ENCODE data around the gene EBF3. TPM values are rescaled to one million over a fixed set of nuclear protein-coding genes. Genes with fewer than 3 reads are reported as not detected.

The EBF3 gene
- total RNA-seq, 2 donors from 2014 or later, result 0.44 to 2.0 TPM

DNA sequence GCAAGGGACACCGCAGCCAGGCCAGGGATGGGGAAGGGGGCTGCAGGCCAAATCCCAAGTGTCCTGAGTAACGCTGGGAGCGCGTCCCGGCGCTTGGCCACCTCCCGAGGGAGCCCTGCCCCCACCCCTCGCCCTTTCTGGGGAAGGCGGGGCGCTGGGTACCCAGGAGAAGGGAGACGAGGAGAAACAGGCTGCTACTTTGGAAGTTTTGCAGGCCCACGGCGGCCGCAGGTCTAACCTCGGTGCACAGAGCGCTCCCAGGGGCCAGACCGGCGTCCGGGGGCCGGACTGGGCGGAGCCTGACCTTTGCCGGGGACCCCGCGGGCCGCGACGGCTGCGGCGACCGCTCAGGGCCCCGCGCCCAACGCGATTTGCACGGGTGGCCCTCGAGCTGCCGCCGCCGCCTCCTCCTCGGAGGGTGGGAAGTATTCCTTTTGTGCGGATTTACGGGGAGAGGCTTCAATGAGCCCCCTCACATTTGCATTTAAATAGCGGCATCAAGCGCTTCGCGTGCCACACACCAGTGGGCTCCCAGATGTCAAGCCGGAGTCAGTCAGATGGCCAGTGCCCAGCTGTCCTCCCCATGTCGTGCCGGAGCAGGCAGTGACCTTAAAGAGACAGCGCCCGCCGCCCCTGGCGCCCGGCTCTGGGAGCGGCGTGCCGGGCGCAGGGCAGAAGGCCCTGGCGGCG lies 3.0 kb upstream of the EBF3 start:
- no peaks in the 10 kb centered on the region for H3K36me3 Mint-ChIP-seq (ENCODE audit: low read depth)
- WGBS, 2 experiments (ENCODE audit: insufficient coverage in 1 of 2, insufficient read length in 1 of 2), result 1 to 2% methylated on average over 44 to 60 of the region's 60 CpGs
- TF ChIP-seq, protein P1, sequence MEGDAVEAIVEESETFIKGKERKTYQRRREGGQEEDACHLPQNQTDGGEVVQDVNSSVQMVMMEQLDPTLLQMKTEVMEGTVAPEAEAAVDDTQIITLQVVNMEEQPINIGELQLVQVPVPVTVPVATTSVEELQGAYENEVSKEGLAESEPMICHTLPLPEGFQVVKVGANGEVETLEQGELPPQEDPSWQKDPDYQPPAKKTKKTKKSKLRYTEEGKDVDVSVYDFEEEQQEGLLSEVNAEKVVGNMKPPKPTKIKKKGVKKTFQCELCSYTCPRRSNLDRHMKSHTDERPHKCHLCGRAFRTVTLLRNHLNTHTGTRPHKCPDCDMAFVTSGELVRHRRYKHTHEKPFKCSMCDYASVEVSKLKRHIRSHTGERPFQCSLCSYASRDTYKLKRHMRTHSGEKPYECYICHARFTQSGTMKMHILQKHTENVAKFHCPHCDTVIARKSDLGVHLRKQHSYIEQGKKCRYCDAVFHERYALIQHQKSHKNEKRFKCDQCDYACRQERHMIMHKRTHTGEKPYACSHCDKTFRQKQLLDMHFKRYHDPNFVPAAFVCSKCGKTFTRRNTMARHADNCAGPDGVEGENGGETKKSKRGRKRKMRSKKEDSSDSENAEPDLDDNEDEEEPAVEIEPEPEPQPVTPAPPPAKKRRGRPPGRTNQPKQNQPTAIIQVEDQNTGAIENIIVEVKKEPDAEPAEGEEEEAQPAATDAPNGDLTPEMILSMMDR (conservative IDR thresholded peaks at IDR 0.05), result peak; percentile 21
- Histone ChIP-seq H3K4me1 (ENCODE audit: control insufficient read depth, insufficient read depth, low read length) (peaks cover 9% of the 10 kb centered on the region), H3K9me3 (ENCODE audit: control insufficient read depth, low read length) (no peaks in the 10 kb centered on the region), H3K36me3 (ENCODE audit: control insufficient read depth, insufficient read depth, low read length) (no peaks in the 10 kb centered on the region), H3K27ac (ENCODE audit: low read depth, low read length) (peak overlapping the region; percentile 50), H3K4me3 (ENCODE audit: low read length) (no peak overlapping the region), H3K27me3 (ENCODE audit: control insufficient read depth, insufficient read depth, low read length, poor library complexity, severe bottlenecking) (peaks cover 90% of the 10 kb centered on the region), H3K9ac (ENCODE audit: extremely low read depth, low read length, poor library complexity, severe bottlenecking) (no peak overlapping the region)
- peak overlapping the region; percentile 46 for H3K4me3 Mint-ChIP-seq
- DNase-seq, result peak; percentile 81
- peaks cover 21% of the 10 kb centered on the region for H3K4me1 Mint-ChIP-seq
- H3K9me3 Mint-ChIP-seq, result no peaks in the 10 kb centered on the region
- no peak overlapping the region for H3K27ac Mint-ChIP-seq
- peaks cover 83% of the 10 kb centered on the region for H3K27me3 Mint-ChIP-seq (ENCODE audit: insufficient read depth)

DNA sequence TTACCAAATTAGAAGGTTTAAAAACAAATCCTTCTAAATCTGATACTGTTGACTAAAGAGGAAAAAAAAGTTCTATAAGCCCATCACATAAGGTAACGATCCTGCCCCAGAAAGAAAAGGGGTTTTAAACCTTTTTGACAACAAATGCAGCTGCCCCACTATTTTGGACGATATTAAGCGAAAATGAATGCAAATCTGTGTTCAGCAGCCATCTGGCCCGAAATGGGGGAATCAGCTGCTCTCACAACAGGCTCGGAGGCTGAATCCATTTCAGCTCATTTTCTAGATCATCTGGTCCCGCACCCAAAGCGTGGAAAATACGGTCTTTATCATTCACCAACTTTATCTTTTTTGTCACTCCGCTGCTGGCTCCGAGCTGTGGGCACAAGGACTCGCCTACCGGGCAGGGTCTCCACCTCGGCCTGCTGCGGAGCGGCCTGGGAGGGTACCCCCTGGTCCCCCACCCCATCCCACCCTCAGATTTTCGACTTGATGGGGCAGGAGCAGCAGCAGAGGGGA lies 2.4 kb upstream of the EBF3 start:
- H3K27ac Mint-ChIP-seq, result no peak overlapping the region
- peaks cover 91% of the 10 kb centered on the region for H3K27me3 ChIP-seq (ENCODE audit: control insufficient read depth, insufficient read depth, low read length, poor library complexity, severe bottlenecking)
- peak overlapping the region; percentile 50 for H3K27ac ChIP-seq (ENCODE audit: low read depth, low read length)
- no peak overlapping the region for H3K4me3 Mint-ChIP-seq
- TF ChIP-seq, protein P1 (conservative IDR thresholded peaks at IDR 0.05), result no peak
- peaks cover 9% of the 10 kb centered on the region for H3K4me1 ChIP-seq (ENCODE audit: control insufficient read depth, insufficient read depth, low read length)
- no peaks in the 10 kb centered on the region for H3K36me3 ChIP-seq (ENCODE audit: control insufficient read depth, insufficient read depth, low read length)
- H3K9me3 ChIP-seq (ENCODE audit: control insufficient read depth, low read length), result no peaks in the 10 kb centered on the region
- no peak for DNase-seq
- no peak overlapping the region for H3K9ac ChIP-seq (ENCODE audit: extremely low read depth, low read length, poor library complexity, severe bottlenecking)
- H3K4me3 ChIP-seq (ENCODE audit: low read length), result no peak overlapping the region
- WGBS, 2 experiments (ENCODE audit: insufficient coverage in 1 of 2, insufficient read length in 1 of 2), result 6 to 8% methylated on average over 10 to 16 of the region's 16 CpGs
- peaks cover 26% of the 10 kb centered on the region for H3K4me1 Mint-ChIP-seq
- H3K9me3 Mint-ChIP-seq, result no peaks in the 10 kb centered on the region
- H3K36me3 Mint-ChIP-seq (ENCODE audit: low read depth), result no peaks in the 10 kb centered on the region
- peaks cover 84% of the 10 kb centered on the region for H3K27me3 Mint-ChIP-seq (ENCODE audit: insufficient read depth)

DNA sequence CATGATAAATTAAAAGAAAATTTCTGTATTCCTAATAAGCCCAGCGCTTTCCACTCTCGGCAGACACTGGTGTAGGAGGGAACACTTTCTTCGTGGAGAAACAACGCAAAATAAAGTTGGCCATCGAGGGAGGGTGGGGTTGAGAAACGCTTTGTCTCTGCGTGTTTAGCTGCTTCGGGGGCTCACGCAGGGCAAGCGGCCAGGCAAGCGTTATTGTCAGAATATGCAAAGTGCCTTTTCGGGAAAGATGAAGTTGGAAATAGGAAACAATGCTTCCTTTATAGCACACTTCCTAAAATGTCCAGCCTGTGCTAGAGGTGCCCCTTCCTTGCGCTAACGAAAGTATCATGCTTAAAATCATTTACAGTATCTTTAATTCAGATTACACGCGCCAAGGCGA lies 1.9 kb upstream of the EBF3 start:
- no peak overlapping the region for H3K4me3 ChIP-seq (ENCODE audit: low read length)
- H3K27me3 Mint-ChIP-seq (ENCODE audit: insufficient read depth), result peaks cover 86% of the 10 kb centered on the region
- H3K27ac ChIP-seq (ENCODE audit: low read depth, low read length), result peak overlapping the region; percentile 50
- no peaks in the 10 kb centered on the region for H3K36me3 Mint-ChIP-seq (ENCODE audit: low read depth)
- TF ChIP-seq, protein P1 (conservative IDR thresholded peaks at IDR 0.05), result no peak
- no peaks in the 10 kb centered on the region for H3K9me3 ChIP-seq (ENCODE audit: control insufficient read depth, low read length)
- peak; percentile 49 for DNase-seq
- no peaks in the 10 kb centered on the region for H3K9me3 Mint-ChIP-seq
- no peak overlapping the region for H3K9ac ChIP-seq (ENCODE audit: extremely low read depth, low read length, poor library complexity, severe bottlenecking)
- peaks cover 30% of the 10 kb centered on the region for H3K4me1 Mint-ChIP-seq
- WGBS, 2 experiments (ENCODE audit: insufficient coverage in 1 of 2, insufficient read length in 1 of 2), result 5 to 9% methylated on average over 9 to 17 of the region's 17 CpGs
- H3K4me3 Mint-ChIP-seq, result no peak overlapping the region
- H3K36me3 ChIP-seq (ENCODE audit: control insufficient read depth, insufficient read depth, low read length), result no peaks in the 10 kb centered on the region
- peaks cover 91% of the 10 kb centered on the region for H3K27me3 ChIP-seq (ENCODE audit: control insufficient read depth, insufficient read depth, low read length, poor library complexity, severe bottlenecking)
- H3K4me1 ChIP-seq (ENCODE audit: control insufficient read depth, insufficient read depth, low read length), result peaks cover 9% of the 10 kb centered on the region
- no peak overlapping the region for H3K27ac Mint-ChIP-seq
